Cardiac muscle cell (in vitro differentiated cells and primary cell): ENCODE data around the gene NKX2-4. TPM values are rescaled to one million over a fixed set of nuclear protein-coding genes. Genes with fewer than 3 reads are reported as not detected.
A peak's percentile ranks its signal among the peaks of the same experiment; 100 is the strongest.
"Not testable (repeated sequence)": the region's sequence is repeated elsewhere in the genome, so short reads cannot be mapped to it uniquely, and the experiment has no call there.

Experiments
- DNase-seq, 2 donors: peaks; one replicate each; pipeline versions ENCODE4 v3.0.0 to v3.0.0-alpha.2; 2010 to 2017; ENCODE audit warnings: low read depth in 1 of 2, low spot score in 1 of 2
- H3K27ac ChIP-seq: fragments of 200-600 bp; sonication (generic); 2 replicates; pipeline ENCODE4 v1.5.1; 2016
- H3K27me3 ChIP-seq: fragments of 200-600 bp; sonication (generic); 2 replicates; pipeline ENCODE4 v1.6.0; 2016; ENCODE audit warnings: control low read depth
- H3K36me3 ChIP-seq: fragments of 200-600 bp; sonication (generic); 2 replicates; pipeline ENCODE4 v1.5.1; 2016; ENCODE audit warnings: control low read depth
- H3K4me1 ChIP-seq: fragments of 200-600 bp; sonication (generic); 2 replicates; pipeline ENCODE4 v1.8.1; 2017; ENCODE audit warnings: low read depth, mild to moderate bottlenecking, mixed run types
- H3K4me3 ChIP-seq: fragments of 200-600 bp; sonication (generic); 2 replicates; pipeline ENCODE4 v1.5.1; 2016; ENCODE audit warnings: mild to moderate bottlenecking
- H3K9me3 ChIP-seq: fragments of 200-600 bp; sonication (generic); 2 replicates; pipeline ENCODE4 v1.5.1; 2017; ENCODE audit warnings: low read depth, mild to moderate bottlenecking, control low read depth
- polyA plus RNA-seq: library from polyadenylated mRNA; unstranded; fragments of >200 nt; fragmentation: Nextera tagmentation; extraction: Ambion mirVana; gene quantifications from 2 replicates; pipeline ENCODE4 v1.2.1, GENCODE V29; 2016
- total RNA-seq: library from RNA; depleted of rRNA; stranded (reverse); fragments of >200 nt; gene quantifications from 2 replicates; pipeline ENCODE4 v1.2.3, GENCODE V29; 2016
- TF ChIP-seq, protein P1 (sequence below): IDR thresholded peaks from 2 replicates; pipeline ENCODE4 v1.5.1; 2012; ENCODE audit warnings: low read depth, mild to moderate bottlenecking, low read length

Gene NKX2-4
- total and polyA plus RNA-seq, 2 experiments from 2014 or later: not detected

DNA sequence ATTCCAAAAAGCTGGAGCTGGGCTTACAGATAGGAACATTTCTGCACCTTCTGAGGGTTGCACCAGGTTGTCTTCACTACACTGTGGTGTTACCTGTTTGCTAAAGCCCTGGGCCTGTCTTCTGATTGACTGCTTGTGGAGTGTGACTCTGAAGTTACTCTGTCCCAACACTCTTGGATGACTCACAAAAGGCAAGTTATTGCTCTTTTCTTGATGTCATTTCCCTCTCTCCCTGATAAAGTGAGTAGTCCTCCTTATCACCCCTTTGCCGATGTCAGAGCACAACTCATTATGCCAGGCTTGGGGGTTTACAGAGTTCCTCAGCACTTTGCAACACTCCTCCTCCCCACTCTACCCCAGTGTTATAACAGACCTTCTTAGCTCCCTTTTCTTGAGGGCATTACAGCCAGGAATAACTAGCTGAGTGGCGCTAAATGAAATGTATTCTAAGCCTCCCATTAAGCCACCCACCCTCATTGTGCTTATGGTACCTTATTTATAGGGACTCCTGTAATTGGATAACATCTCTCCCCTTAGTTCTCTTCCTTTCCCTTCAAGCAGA is 36.1 kb upstream of the NKX2-4 start:
- peak in 1 of 2 donors; percentile 14 for DNase-seq
- Histone ChIP-seq H3K27me3 (no peaks in the 10 kb centered on the region), H3K4me3 (no peak overlapping the region), H3K9me3 (no peaks in the 10 kb centered on the region), H3K4me1 (no peaks in the 10 kb centered on the region), H3K27ac (no peak overlapping the region), H3K36me3 (no peaks in the 10 kb centered on the region)
- TF ChIP-seq, protein P1, sequence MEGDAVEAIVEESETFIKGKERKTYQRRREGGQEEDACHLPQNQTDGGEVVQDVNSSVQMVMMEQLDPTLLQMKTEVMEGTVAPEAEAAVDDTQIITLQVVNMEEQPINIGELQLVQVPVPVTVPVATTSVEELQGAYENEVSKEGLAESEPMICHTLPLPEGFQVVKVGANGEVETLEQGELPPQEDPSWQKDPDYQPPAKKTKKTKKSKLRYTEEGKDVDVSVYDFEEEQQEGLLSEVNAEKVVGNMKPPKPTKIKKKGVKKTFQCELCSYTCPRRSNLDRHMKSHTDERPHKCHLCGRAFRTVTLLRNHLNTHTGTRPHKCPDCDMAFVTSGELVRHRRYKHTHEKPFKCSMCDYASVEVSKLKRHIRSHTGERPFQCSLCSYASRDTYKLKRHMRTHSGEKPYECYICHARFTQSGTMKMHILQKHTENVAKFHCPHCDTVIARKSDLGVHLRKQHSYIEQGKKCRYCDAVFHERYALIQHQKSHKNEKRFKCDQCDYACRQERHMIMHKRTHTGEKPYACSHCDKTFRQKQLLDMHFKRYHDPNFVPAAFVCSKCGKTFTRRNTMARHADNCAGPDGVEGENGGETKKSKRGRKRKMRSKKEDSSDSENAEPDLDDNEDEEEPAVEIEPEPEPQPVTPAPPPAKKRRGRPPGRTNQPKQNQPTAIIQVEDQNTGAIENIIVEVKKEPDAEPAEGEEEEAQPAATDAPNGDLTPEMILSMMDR: no peak

DNA sequence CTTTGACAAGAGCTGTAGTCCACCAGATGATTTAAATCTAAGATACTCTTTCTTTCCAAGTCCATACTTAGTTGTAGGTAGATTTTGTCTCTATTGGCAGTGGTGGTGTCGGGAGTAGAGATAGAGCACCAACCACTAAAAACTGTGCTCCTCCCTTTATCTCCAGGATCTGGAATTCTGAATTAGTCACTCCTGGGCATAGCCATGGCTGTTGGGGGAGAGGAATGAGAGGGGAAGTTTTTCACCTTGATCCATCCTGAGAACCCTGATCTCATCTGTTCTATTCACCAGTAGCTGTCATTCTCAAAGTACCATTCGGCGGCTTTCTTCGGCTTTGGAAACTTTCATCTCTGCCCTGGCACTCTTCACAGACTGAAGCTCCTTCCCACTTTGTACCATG is 35.6 kb upstream of the NKX2-4 start:
- no peak for DNase-seq
- H3K4me1 ChIP-seq: no peaks in the 10 kb centered on the region

GRCh38 chr20:21430020-21430419 is 32.7 kb upstream of the NKX2-4 start:
- H3K36me3 ChIP-seq: no peaks in the 10 kb centered on the region
- H3K4me1 ChIP-seq: no peaks in the 10 kb centered on the region
- H3K27ac ChIP-seq: no peak overlapping the region
- DNase-seq: no peak
- no peak overlapping the region for H3K4me3 ChIP-seq
- no peaks in the 10 kb centered on the region for H3K27me3 ChIP-seq
- TF ChIP-seq, protein P1: no peak
- no peaks in the 10 kb centered on the region for H3K9me3 ChIP-seq

More for the DNA sequence above, 35.6 kb upstream of the NKX2-4 start:
- H3K27ac ChIP-seq: no peak overlapping the region
- TF ChIP-seq, protein P1: no peak
- no peak overlapping the region for H3K4me3 ChIP-seq
- H3K27me3 ChIP-seq: no peaks in the 10 kb centered on the region
- no peaks in the 10 kb centered on the region for H3K9me3 ChIP-seq
- no peaks in the 10 kb centered on the region for H3K36me3 ChIP-seq

- TF ChIP-seq, protein P1: no peak
- Histone ChIP-seq H3K4me3 (no peak overlapping the region), H3K4me1 (no peaks in the 10 kb centered on the region), H3K27me3 (no peaks in the 10 kb centered on the region), H3K36me3 (no peaks in the 10 kb centered on the region), H3K27ac (no peak overlapping the region), H3K9me3 (no peaks in the 10 kb centered on the region)
- no peak for DNase-seq
These were observed 27.5 kb upstream of the NKX2-4 start for GRCh38 chr20:21424846-21425245.

GRCh38 chr20:21423712-21424111 is 26.4 kb upstream of the NKX2-4 start:
- not testable (repeated sequence) for DNase-seq

GRCh38 chr20:21421601-21422236 is 24.4 kb upstream of the NKX2-4 start:
- no peak for DNase-seq
- Histone ChIP-seq H3K27me3 (no peaks in the 10 kb centered on the region), H3K27ac (no peak overlapping the region), H3K4me1 (no peaks in the 10 kb centered on the region), H3K4me3 (no peak overlapping the region), H3K9me3 (no peaks in the 10 kb centered on the region), H3K36me3 (no peaks in the 10 kb centered on the region)
- TF ChIP-seq, protein P1: no peak

More at GRCh38 chr20:21423712-21424111, 26.4 kb upstream of the NKX2-4 start:
- not testable (repeated sequence) for H3K9me3 ChIP-seq, H3K36me3 ChIP-seq, H3K27me3 ChIP-seq, H3K4me1 ChIP-seq, H3K4me3 ChIP-seq, H3K27ac ChIP-seq

- H3K27ac ChIP-seq, H3K4me3 ChIP-seq, DNase-seq, H3K36me3 ChIP-seq, H3K27me3 ChIP-seq, H3K9me3 ChIP-seq, H3K4me1 ChIP-seq: not testable (repeated sequence)
These were observed 21.8 kb upstream of the NKX2-4 start for GRCh38 chr20:21419147-21419546.

DNA sequence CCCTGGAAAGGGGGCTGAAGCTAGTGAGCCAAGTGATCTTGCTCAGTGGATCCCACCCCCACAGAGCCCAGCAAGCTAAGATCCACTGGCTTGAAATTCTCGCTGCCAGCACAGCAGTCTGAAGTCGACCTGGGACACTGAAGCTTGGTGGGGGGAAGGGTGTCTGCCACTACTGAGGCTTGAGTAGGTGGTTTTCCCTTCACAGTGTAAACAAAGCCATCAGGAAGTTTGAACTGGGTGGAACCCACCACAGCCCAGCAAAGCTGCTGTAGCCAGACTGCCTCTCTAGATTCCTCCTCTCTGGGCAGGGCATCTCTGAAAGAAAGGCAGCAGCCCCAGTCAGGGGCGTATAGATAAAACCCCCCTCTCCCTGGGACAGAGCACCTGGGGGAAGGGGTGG is 16.7 kb upstream of the NKX2-4 start:
- H3K27ac ChIP-seq, H3K4me1 ChIP-seq, H3K9me3 ChIP-seq, H3K36me3 ChIP-seq, DNase-seq, H3K4me3 ChIP-seq, H3K27me3 ChIP-seq: not testable (repeated sequence)
